NT2/D1 (cell line): ENCODE measurements around the gene KRT14.
"Not testable (repeated sequence)": the region's sequence is repeated elsewhere in the genome, so short reads cannot be mapped to it uniquely, and the experiment has no call there.

Experiments
- DNase-seq: peaks from one replicate; pipeline ENCODE4 v3.0.0-alpha.2; 2011; ENCODE audit warnings: low read depth, low spot score
- H3K27me3 ChIP-seq: 2 replicates; pipeline ENCODE4 v1.6.0; 2011; ENCODE audit warnings: mild to moderate bottlenecking; ENCODE audit not compliant: insufficient read length, insufficient read depth
- H3K36me3 ChIP-seq: 2 replicates; pipeline ENCODE4 v1.6.1; 2011; ENCODE audit warnings: mild to moderate bottlenecking, low read length, mixed read lengths; ENCODE audit not compliant: insufficient read depth, insufficient read length
- H3K4me1 ChIP-seq: 2 replicates; pipeline ENCODE4 v1.5.1; 2011; ENCODE audit not compliant: insufficient read depth, insufficient read length
- H3K4me3 ChIP-seq: 2 replicates; pipeline ENCODE4 v1.5.1; 2011; ENCODE audit warnings: low read depth; ENCODE audit not compliant: insufficient read length
- H3K9ac ChIP-seq: 2 replicates; pipeline ENCODE4 v1.6.0; 2011; ENCODE audit warnings: low read depth; ENCODE audit not compliant: insufficient read length
- H3K9me3 ChIP-seq: 2 replicates; pipeline ENCODE4 v1.5.1; 2011; ENCODE audit warnings: mild to moderate bottlenecking, low read length; ENCODE audit not compliant: insufficient read depth
- SUZ12 ChIP-seq: IDR thresholded peaks from 2 replicates; pipeline ENCODE4 v1.6.1; 2011; ENCODE audit not compliant: insufficient read length, insufficient read depth; ENCODE audit errors: extremely low read depth
- YY1 ChIP-seq: IDR thresholded peaks from 2 replicates; pipeline ENCODE4 v1.6.1; 2011; ENCODE audit not compliant: insufficient read length, insufficient read depth
- ZNF274 ChIP-seq: IDR thresholded peaks from 2 replicates; pipeline ENCODE4 v1.6.1; 2011; ENCODE audit warnings: mild to moderate bottlenecking, low read depth, low read length

KRT14 gene

GRCh38 chr17:41580687-41581365 lies 5.9 kb downstream of the KRT14 start:
- no peaks in the 10 kb centered on the region for H3K4me1 ChIP-seq
- DNase-seq, result no peak
- no peaks in the 10 kb centered on the region for H3K36me3 ChIP-seq
- H3K9ac ChIP-seq, result no peak overlapping the region
- H3K4me3 ChIP-seq, result no peak overlapping the region
- no peaks in the 10 kb centered on the region for H3K27me3 ChIP-seq
- no peak for TF ChIP-seq ZNF274
- no peak for TF ChIP-seq SUZ12
- no peak for TF ChIP-seq YY1
- H3K9me3 ChIP-seq, result no peaks in the 10 kb centered on the region

DNA sequence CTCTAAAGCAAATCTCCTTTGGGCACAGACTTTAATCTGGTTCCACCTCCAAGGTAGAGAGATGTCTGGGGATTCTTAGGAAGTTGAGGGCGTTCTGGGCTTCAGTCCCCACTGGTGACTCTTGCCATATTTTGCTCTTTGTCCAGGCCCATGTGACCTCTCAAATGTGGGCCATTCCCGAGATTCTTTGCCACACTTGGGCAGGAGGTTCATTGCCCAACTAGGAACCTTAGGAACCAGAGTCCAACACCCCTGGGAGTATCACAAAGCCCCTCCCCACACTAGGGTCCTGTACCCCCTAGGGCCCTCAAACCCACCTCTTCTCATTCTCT lies 6.5 kb downstream of the KRT14 start:
- TF ChIP-seq SUZ12 (no peak), YY1 (no peak), ZNF274 (no peak)
- Histone ChIP-seq H3K4me1 (no peaks in the 10 kb centered on the region), H3K9ac (no peak overlapping the region), H3K27me3 (no peaks in the 10 kb centered on the region), H3K4me3 (no peak overlapping the region), H3K36me3 (no peaks in the 10 kb centered on the region), H3K9me3 (no peaks in the 10 kb centered on the region)
- DNase-seq, result no peak

DNA sequence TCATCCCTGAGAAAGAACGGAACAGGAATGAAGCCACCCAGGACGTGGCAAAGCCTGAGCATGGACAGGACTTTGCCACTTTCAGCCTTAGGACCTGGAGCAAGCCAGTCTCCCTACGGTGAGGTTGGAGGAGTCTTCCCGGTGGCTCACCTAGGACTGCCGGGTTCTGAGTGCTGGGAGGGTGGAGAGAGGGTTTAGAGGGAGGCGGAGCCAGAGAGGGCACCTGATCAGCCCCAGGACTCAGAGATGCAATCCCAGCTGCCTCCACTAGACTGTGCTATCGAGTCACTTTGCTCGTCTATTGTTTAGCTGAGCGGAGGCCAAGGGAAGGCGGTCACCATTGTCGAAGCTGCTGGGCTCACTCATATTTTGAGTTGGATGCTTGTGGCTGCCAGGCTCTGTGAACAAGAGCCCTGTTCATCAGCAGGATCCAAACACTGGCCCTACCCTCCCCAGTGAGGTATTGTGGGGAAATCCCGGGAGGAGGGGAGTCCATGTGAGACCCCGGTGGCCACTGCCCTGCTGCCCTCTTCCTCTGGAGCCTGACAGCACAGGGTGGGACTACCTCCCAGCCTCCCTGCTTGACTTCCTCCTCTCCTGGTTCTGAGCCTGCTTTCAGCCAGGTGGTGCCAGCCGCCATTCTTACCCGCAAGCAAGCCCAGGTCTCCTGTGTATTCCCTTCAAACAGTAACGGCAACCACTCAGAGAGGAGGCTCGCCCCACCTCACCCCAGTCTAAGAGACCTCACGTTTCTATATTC lies 7.0 kb downstream of the KRT14 start:
- H3K4me1 ChIP-seq, result no peaks in the 10 kb centered on the region
- peak overlapping the region; percentile 51 for H3K9ac ChIP-seq
- no peaks in the 10 kb centered on the region for H3K36me3 ChIP-seq
- no peaks in the 10 kb centered on the region for H3K9me3 ChIP-seq
- TF ChIP-seq YY1 (no peak), SUZ12 (no peak), ZNF274 (no peak)
- H3K4me3 ChIP-seq, result no peak overlapping the region
- peak; percentile 90 for DNase-seq
- no peaks in the 10 kb centered on the region for H3K27me3 ChIP-seq

GRCh38 chr17:41578971-41579370 lies 7.7 kb downstream of the KRT14 start:
- Histone ChIP-seq H3K36me3 (no peaks in the 10 kb centered on the region), H3K4me1 (no peaks in the 10 kb centered on the region), H3K9me3 (no peaks in the 10 kb centered on the region), H3K4me3 (no peak overlapping the region), H3K27me3 (no peaks in the 10 kb centered on the region), H3K9ac (no peak overlapping the region)
- TF ChIP-seq SUZ12 (no peak), YY1 (no peak), ZNF274 (no peak)
- DNase-seq, result no peak

GRCh38 chr17:41578538-41578937 lies 8.2 kb downstream of the KRT14 start:
- Histone ChIP-seq H3K27me3 (no peaks in the 10 kb centered on the region), H3K4me1 (no peaks in the 10 kb centered on the region), H3K4me3 (no peak overlapping the region), H3K36me3 (no peaks in the 10 kb centered on the region), H3K9ac (no peak overlapping the region), H3K9me3 (no peaks in the 10 kb centered on the region)
- no peak for DNase-seq
- TF ChIP-seq ZNF274 (no peak), SUZ12 (no peak), YY1 (no peak)

- H3K9me3 ChIP-seq, H3K4me1 ChIP-seq, H3K36me3 ChIP-seq, H3K9ac ChIP-seq, H3K27me3 ChIP-seq, DNase-seq, H3K4me3 ChIP-seq: not testable (repeated sequence)
Observed at GRCh38 chr17:41576740-41577139, 10.0 kb downstream of the KRT14 start.

GRCh38 chr17:41575336-41575735 lies 11.4 kb downstream of the KRT14 start:
- no peaks in the 10 kb centered on the region for H3K27me3 ChIP-seq
- no peak overlapping the region for H3K4me3 ChIP-seq
- TF ChIP-seq YY1 (no peak), SUZ12 (no peak), ZNF274 (no peak)
- H3K36me3 ChIP-seq, result no peaks in the 10 kb centered on the region
- H3K9me3 ChIP-seq, result no peaks in the 10 kb centered on the region
- H3K4me1 ChIP-seq, result peaks cover 5% of the 10 kb centered on the region
- no peak overlapping the region for H3K9ac ChIP-seq
- no peak for DNase-seq
